HL-60 (cell line): ENCODE results near the gene TMEM245.

ENCODE experiments used
- GABPA ChIP-seq: IDR thresholded peaks from 2 replicates; pipeline ENCODE4 v1.6.1; 2012; ENCODE audit warnings: low read depth
- TF ChIP-seq, protein P1 (sequence below): IDR thresholded peaks from 2 replicates; pipeline ENCODE4 v1.6.1; 2012; ENCODE audit warnings: low read depth; ENCODE audit not compliant: insufficient replicate concordance
- TF ChIP-seq, protein P2 (sequence below): IDR thresholded peaks from one replicate; pipeline ENCODE4 v1.5.1; 2011; ENCODE audit warnings: low read length, control low read depth, inconsistent platforms; ENCODE audit not compliant: insufficient read depth

DNA sequence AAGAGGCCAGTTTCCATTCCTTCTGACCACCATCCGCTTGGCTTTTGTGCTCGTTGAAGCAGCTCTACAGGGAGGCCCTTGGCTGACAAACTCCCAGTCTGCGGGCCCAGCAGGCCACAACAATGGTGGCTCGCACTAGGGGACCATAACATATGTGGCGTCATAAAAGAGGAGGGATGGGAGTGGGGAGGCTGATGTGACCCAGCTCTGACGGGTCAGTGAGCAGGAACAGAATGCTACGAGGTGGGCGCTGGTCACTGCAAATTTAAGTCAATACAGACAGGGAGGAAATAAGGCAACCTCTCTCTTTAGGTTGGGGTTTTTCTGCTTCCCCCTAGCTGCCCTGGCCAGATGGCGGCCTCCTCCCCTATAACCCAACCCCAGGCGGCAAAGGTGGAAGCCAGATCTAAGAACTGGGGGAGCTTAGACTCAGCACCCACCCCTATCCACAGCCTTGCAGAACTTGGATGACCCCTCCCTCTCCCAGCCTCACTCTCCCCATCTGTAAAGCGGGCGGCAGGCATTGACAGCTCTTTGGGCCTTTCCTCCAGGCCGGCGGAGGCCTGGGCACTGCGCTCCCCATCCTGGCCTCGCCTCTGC, 46.5 kb upstream of the TMEM245 start:
- TF ChIP-seq, protein P1, sequence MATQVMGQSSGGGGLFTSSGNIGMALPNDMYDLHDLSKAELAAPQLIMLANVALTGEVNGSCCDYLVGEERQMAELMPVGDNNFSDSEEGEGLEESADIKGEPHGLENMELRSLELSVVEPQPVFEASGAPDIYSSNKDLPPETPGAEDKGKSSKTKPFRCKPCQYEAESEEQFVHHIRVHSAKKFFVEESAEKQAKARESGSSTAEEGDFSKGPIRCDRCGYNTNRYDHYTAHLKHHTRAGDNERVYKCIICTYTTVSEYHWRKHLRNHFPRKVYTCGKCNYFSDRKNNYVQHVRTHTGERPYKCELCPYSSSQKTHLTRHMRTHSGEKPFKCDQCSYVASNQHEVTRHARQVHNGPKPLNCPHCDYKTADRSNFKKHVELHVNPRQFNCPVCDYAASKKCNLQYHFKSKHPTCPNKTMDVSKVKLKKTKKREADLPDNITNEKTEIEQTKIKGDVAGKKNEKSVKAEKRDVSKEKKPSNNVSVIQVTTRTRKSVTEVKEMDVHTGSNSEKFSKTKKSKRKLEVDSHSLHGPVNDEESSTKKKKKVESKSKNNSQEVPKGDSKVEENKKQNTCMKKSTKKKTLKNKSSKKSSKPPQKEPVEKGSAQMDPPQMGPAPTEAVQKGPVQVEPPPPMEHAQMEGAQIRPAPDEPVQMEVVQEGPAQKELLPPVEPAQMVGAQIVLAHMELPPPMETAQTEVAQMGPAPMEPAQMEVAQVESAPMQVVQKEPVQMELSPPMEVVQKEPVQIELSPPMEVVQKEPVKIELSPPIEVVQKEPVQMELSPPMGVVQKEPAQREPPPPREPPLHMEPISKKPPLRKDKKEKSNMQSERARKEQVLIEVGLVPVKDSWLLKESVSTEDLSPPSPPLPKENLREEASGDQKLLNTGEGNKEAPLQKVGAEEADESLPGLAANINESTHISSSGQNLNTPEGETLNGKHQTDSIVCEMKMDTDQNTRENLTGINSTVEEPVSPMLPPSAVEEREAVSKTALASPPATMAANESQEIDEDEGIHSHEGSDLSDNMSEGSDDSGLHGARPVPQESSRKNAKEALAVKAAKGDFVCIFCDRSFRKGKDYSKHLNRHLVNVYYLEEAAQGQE = no peak
- TF ChIP-seq, protein P2, sequence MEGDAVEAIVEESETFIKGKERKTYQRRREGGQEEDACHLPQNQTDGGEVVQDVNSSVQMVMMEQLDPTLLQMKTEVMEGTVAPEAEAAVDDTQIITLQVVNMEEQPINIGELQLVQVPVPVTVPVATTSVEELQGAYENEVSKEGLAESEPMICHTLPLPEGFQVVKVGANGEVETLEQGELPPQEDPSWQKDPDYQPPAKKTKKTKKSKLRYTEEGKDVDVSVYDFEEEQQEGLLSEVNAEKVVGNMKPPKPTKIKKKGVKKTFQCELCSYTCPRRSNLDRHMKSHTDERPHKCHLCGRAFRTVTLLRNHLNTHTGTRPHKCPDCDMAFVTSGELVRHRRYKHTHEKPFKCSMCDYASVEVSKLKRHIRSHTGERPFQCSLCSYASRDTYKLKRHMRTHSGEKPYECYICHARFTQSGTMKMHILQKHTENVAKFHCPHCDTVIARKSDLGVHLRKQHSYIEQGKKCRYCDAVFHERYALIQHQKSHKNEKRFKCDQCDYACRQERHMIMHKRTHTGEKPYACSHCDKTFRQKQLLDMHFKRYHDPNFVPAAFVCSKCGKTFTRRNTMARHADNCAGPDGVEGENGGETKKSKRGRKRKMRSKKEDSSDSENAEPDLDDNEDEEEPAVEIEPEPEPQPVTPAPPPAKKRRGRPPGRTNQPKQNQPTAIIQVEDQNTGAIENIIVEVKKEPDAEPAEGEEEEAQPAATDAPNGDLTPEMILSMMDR = no peak
- TF ChIP-seq GABPA = no peak
